ENCODE data around the gene NISCH. TPM values are rescaled to one million over a fixed set of nuclear protein-coding genes. Genes with fewer than 3 reads are reported as not detected.
A peak's percentile ranks its signal among the peaks of the same experiment; 100 is the strongest.

Gene NISCH
- total RNA-seq, 4 donors from 2014 or later = 68.7 to 298 (median 94.6) TPM

DNA sequence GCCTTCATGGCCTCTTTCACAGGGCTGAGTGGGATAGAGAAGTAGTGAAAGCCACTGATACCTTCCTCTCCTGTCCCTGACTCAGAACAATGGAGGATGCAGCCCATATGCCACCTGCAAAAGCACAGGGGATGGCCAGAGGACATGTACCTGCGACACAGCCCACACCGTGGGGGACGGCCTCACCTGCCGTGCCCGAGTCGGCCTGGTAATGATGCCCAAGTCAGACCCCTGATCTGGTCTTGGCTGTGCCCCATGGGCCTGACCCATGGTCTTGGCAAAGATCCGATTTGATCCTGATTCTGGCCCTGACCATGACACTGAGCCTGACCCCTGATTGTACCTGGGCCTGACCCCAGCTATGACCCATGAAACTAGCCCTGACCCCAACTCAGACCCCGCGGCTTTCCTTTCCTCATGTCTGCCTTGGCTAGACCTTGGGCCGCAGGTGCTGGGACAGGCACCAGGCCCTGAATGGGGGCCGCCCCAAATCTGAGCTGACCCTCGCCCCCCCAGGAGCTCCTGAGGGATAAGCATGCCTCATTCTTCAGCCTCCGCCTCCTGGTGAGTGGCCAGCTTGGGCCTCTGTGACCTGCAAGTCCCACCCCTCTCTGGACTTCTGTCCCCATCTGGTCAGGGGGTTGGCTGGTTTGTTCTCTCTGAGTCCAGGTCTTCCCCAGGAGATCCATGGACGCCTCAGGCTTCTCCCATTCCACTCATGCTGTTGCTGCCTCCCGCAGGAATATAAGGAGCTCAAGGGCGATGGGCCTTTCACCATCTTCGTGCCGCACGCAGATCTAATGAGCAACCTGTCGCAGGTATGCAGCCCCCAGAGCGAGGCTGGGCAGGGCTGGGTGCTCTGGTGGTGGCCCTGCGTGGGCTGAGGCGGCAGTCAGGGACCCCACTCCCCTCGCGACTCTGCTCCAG, 62.7 kb downstream of the NISCH start:
- DNase-seq (ENCODE audit: low spot score in 2 of 2) = no peak
- peaks cover 9% of the 10 kb centered on the region for H3K4me1 ChIP-seq
- H3K27ac ChIP-seq = no peak overlapping the region
- peaks cover 14% of the 10 kb centered on the region for H3K36me3 ChIP-seq
- no peaks in the 10 kb centered on the region for H3K27me3 ChIP-seq
- no peaks in the 10 kb centered on the region for H3K9me3 ChIP-seq
- TF ChIP-seq EP300 (IDR thresholded peaks at IDR 0.05) = no peak
- TF ChIP-seq POLR2A (IDR thresholded peaks at IDR 0.05) = no peak
- TF ChIP-seq, protein P1, sequence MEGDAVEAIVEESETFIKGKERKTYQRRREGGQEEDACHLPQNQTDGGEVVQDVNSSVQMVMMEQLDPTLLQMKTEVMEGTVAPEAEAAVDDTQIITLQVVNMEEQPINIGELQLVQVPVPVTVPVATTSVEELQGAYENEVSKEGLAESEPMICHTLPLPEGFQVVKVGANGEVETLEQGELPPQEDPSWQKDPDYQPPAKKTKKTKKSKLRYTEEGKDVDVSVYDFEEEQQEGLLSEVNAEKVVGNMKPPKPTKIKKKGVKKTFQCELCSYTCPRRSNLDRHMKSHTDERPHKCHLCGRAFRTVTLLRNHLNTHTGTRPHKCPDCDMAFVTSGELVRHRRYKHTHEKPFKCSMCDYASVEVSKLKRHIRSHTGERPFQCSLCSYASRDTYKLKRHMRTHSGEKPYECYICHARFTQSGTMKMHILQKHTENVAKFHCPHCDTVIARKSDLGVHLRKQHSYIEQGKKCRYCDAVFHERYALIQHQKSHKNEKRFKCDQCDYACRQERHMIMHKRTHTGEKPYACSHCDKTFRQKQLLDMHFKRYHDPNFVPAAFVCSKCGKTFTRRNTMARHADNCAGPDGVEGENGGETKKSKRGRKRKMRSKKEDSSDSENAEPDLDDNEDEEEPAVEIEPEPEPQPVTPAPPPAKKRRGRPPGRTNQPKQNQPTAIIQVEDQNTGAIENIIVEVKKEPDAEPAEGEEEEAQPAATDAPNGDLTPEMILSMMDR (IDR thresholded peaks at IDR 0.05) = no peak
- no peak for TF ChIP-seq POLR2AphosphoS5 (IDR thresholded peaks at IDR 0.05)
- H3K4me3 ChIP-seq = peak overlapping the region; percentile 39
- WGBS = 68% methylated on average over 15 of the region's 25 CpGs

DNA sequence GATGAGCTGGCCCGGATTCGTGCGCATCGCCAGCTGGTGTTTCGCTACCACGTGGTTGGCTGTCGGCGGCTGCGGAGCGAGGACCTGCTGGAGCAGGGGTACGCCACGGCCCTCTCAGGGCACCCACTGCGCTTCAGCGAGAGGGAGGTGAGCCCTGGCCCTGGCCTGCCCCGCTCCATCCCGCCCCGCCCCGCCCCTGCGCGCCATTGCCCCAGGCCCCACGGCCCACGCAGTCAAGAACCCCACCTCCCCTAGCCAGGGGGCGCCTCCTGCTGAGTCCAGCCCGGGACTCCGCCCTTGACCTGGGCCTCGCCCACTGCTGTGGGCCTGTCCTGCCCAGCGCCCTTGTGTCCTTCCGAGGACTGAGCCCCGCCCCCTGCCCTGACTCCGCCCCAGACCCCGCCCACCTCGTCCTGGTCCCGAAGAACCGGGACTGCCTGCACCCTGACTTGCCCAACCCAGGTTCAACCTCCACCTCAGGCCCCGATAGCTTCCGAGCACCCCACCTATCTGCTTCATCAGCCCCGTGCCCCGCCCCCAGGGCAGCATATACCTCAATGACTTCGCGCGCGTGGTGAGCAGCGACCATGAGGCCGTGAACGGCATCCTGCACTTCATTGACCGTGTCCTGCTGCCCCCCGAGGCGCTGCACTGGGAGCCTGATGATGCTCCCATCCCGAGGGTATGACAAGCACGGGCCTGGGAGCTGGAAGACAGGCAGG, 63.5 kb downstream of the NISCH start:
- 69% methylated on average over 15 of the region's 50 CpGs for WGBS
- H3K4me1 ChIP-seq = peaks cover 9% of the 10 kb centered on the region
- no peak overlapping the region for H3K27ac ChIP-seq
- peak overlapping the region; percentile 39 for H3K4me3 ChIP-seq
- no peaks in the 10 kb centered on the region for H3K9me3 ChIP-seq
- TF ChIP-seq POLR2A (IDR thresholded peaks at IDR 0.05) = no peak
- no peaks in the 10 kb centered on the region for H3K27me3 ChIP-seq
- H3K36me3 ChIP-seq = peaks cover 23% of the 10 kb centered on the region
- no peak for DNase-seq (ENCODE audit: low spot score in 2 of 2)

DNA sequence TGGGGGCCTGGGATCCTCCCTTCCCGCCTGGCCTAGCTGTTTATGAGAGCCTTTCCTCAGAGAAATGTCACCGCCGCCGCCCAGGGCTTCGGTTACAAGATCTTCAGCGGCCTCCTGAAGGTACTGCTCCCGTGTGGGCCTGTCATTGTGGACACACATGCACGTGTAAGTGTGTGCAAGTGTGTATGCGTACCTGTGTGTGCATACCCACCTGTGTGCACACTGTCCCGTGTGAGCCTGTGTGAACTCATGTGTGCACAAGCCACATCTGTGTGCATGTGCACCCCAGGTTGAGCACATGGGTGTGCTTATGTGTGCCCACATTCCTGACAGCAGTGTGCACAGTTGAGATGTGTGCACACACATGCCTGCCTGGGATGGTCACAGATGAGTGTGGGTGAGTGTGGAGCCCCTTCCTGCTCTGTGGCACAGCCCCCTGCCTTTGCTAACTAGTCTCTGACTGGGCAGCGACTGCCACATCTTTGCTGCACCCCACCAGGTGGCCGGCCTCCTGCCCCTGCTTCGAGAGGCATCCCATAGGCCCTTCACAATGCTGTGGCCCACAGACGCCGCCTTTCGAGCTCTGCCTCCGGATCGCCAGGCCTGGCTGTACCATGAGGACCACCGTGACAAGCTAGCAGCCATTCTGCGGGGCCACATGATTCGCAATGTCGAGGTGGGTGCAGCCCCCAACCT, 64.2 kb downstream of the NISCH start:
- no peak overlapping the region for H3K27ac ChIP-seq
- no peak for TF ChIP-seq POLR2AphosphoS5 (IDR thresholded peaks at IDR 0.05)
- H3K9me3 ChIP-seq = no peaks in the 10 kb centered on the region
- H3K36me3 ChIP-seq = peaks cover 30% of the 10 kb centered on the region
- no peaks in the 10 kb centered on the region for H3K27me3 ChIP-seq
- no peak for DNase-seq (ENCODE audit: low spot score in 2 of 2)
- peaks cover 14% of the 10 kb centered on the region for H3K4me1 ChIP-seq
- 76% methylated on average over 11 of the region's 22 CpGs for WGBS
- no peak overlapping the region for H3K4me3 ChIP-seq

DNA sequence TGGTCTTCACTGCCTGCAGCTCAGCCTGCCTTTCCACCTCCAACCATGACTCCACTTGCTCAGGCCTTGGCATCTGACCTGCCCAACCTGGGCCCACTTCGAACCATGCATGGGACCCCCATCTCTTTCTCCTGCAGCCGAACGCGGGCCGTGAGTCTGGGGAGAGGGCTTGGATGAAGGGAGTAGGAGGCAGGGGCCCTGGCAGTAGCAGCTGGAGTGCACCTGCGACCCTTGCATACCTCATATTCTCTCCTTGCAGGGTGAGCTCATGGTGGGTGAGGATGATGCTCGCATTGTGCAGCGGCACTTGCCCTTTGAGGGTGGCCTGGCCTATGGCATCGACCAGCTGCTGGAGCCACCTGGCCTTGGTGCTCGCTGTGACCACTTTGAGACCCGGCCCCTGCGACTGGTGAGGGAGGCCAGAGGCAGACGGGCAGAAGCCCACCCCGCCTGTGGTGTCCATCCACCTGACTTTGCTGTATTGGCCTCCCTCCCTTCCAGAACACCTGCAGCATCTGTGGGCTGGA, 64.8 kb downstream of the NISCH start:
- DNase-seq (ENCODE audit: low spot score in 2 of 2) = no peak
- no peaks in the 10 kb centered on the region for H3K9me3 ChIP-seq
- no peaks in the 10 kb centered on the region for H3K27me3 ChIP-seq
- peaks cover 30% of the 10 kb centered on the region for H3K36me3 ChIP-seq
- WGBS = 99% methylated on average over 13 of the region's 14 CpGs
- H3K4me3 ChIP-seq = no peak overlapping the region
- peaks cover 18% of the 10 kb centered on the region for H3K4me1 ChIP-seq
- no peak overlapping the region for H3K27ac ChIP-seq
- TF ChIP-seq EP300 (IDR thresholded peaks at IDR 0.05) (no peak), POLR2A (IDR thresholded peaks at IDR 0.05) (no peak), POLR2AphosphoS5 (IDR thresholded peaks at IDR 0.05) (no peak)
- TF ChIP-seq, protein P1 (IDR thresholded peaks at IDR 0.05) = no peak

DNA sequence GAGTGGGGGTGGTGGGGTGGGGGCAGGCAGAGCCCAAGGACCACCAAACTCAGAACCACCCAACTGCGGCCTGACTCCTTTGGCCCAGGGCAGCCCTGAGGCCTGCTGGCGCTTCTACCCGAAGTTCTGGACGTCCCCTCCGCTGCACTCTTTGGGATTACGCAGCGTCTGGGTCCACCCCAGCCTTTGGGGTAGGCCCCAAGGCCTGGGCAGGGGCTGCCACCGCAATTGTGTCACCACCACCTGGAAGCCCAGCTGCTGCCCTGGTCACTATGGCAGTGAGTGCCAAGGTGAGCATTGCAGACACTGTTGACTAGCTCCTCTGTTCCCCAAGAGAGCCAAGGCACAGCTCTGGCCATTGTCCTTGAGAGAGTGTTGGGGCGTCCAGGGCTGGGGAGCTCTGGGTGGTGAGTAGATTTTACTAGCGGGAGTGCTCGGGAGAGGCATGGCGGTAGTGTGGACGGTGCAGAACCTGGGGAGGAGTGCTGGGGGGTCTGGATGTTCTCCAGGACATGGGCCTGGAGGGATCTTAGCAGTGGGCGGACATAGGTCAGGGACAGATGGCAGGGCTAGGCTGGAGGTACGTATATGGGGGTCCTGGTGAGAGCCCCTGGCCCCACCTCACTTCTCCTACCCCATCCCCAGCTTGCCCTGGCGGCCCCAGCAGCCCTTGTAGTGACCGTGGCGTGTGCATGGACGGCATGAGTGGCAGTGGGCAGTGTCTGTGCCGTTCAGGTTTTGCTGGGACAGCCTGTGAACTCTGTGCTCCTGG, 65.5 kb downstream of the NISCH start:
- TF ChIP-seq EP300 (IDR thresholded peaks at IDR 0.05) (no peak), POLR2A (IDR thresholded peaks at IDR 0.05) (no peak), POLR2AphosphoS5 (IDR thresholded peaks at IDR 0.05) (no peak)
- TF ChIP-seq, protein P1 (IDR thresholded peaks at IDR 0.05) = no peak
- DNase-seq (ENCODE audit: low spot score in 2 of 2) = no peak
- H3K27ac ChIP-seq = no peak overlapping the region
- peaks cover 25% of the 10 kb centered on the region for H3K4me1 ChIP-seq
- no peaks in the 10 kb centered on the region for H3K27me3 ChIP-seq
- WGBS = 86% methylated on average over 11 of the region's 20 CpGs
- no peak overlapping the region for H3K4me3 ChIP-seq
- peaks cover 30% of the 10 kb centered on the region for H3K36me3 ChIP-seq
- H3K9me3 ChIP-seq = no peaks in the 10 kb centered on the region

Measured in suprapubic skin (tissue), 4 donors.